ENCODE results near the gene ZBTB46.

The ZBTB46 gene

GRCh38 chr20:63708301-63709148 is 122.5 kb downstream of the ZBTB46 start:
- H3K4me3 Mint-ChIP-seq = peak overlapping the region; percentile 95
- H3K27ac Mint-ChIP-seq = peak overlapping the region; percentile 91
- H3K9me3 Mint-ChIP-seq = no peaks in the 10 kb centered on the region
- no peak for DNase-seq
- H3K36me3 Mint-ChIP-seq (ENCODE audit: low read depth) = peaks cover 86% of the 10 kb centered on the region
- peaks cover 54% of the 10 kb centered on the region for H3K4me1 Mint-ChIP-seq (ENCODE audit: low read depth)
- no peaks in the 10 kb centered on the region for H3K27me3 Mint-ChIP-seq

- peak within 1 kb of the TSS; percentile 95 for H3K4me3 Mint-ChIP-seq
- no peaks in the 10 kb centered on the region for H3K9me3 Mint-ChIP-seq
- peaks cover 85% of the 10 kb centered on the region for H3K36me3 Mint-ChIP-seq (ENCODE audit: low read depth)
- no peaks in the 10 kb centered on the region for H3K27me3 Mint-ChIP-seq
- peaks cover 52% of the 10 kb centered on the region for H3K4me1 Mint-ChIP-seq (ENCODE audit: low read depth)
- peak; percentile 93 for DNase-seq
- H3K27ac Mint-ChIP-seq = peak within 1 kb of the TSS; percentile 93
Observed at GRCh38 chr20:63707558-63708300, 123.3 kb downstream of the ZBTB46 start, which contains the start of the genes ARFRP1 and ZGPAT. TSS of gene ARFRP1 (minus strand) at chr20:63707976. CDS start at chr20:63707091, 885 bp downstream. TSS of gene ZGPAT (plus strand) at chr20:63708039. CDS start at chr20:63708581, 542 bp downstream.

GRCh38 chr20:63706852-63707557 is 124.1 kb downstream of the ZBTB46 start:
- Mint-ChIP-seq H3K36me3 (ENCODE audit: low read depth) (peaks cover 85% of the 10 kb centered on the region), H3K27me3 (no peaks in the 10 kb centered on the region), H3K4me3 (peak overlapping the region; percentile 95), H3K27ac (peak overlapping the region; percentile 93), H3K9me3 (no peaks in the 10 kb centered on the region), H3K4me1 (ENCODE audit: low read depth) (peaks cover 50% of the 10 kb centered on the region)
- peak; percentile 77 for DNase-seq

- peaks cover 78% of the 10 kb centered on the region for H3K36me3 Mint-ChIP-seq (ENCODE audit: low read depth)
- H3K27me3 Mint-ChIP-seq = no peaks in the 10 kb centered on the region
- H3K9me3 Mint-ChIP-seq = no peaks in the 10 kb centered on the region
- DNase-seq = no peak
- peak overlapping the region; percentile 93 for H3K27ac Mint-ChIP-seq
- H3K4me3 Mint-ChIP-seq = peak overlapping the region; percentile 95
- H3K4me1 Mint-ChIP-seq (ENCODE audit: low read depth) = peaks cover 44% of the 10 kb centered on the region
Observed at GRCh38 chr20:63706027-63706695, 124.9 kb downstream of the ZBTB46 start.

- H3K4me3 Mint-ChIP-seq = peak overlapping the region; percentile 95
Observed at GRCh38 chr20:63705232-63706026, 125.6 kb downstream of the ZBTB46 start.

GRCh38 chr20:63704749-63705117 is 126.3 kb downstream of the ZBTB46 start:
- peaks cover 39% of the 10 kb centered on the region for H3K4me1 Mint-ChIP-seq (ENCODE audit: low read depth)
- no peak for DNase-seq
- peak overlapping the region; percentile 93 for H3K27ac Mint-ChIP-seq
- H3K9me3 Mint-ChIP-seq = no peaks in the 10 kb centered on the region
- H3K36me3 Mint-ChIP-seq (ENCODE audit: low read depth) = peaks cover 72% of the 10 kb centered on the region
- no peaks in the 10 kb centered on the region for H3K27me3 Mint-ChIP-seq
- no peak overlapping the region for H3K4me3 Mint-ChIP-seq

More at GRCh38 chr20:63705232-63706026, 125.6 kb downstream of the ZBTB46 start:
- H3K9me3 Mint-ChIP-seq = no peaks in the 10 kb centered on the region
- peak overlapping the region; percentile 93 for H3K27ac Mint-ChIP-seq
- no peaks in the 10 kb centered on the region for H3K27me3 Mint-ChIP-seq
- peaks cover 73% of the 10 kb centered on the region for H3K36me3 Mint-ChIP-seq (ENCODE audit: low read depth)
- DNase-seq = no peak
- peaks cover 41% of the 10 kb centered on the region for H3K4me1 Mint-ChIP-seq (ENCODE audit: low read depth)

GRCh38 chr20:63703976-63704748 is 126.9 kb downstream of the ZBTB46 start:
- H3K9me3 Mint-ChIP-seq = no peaks in the 10 kb centered on the region
- H3K36me3 Mint-ChIP-seq (ENCODE audit: low read depth) = peaks cover 73% of the 10 kb centered on the region
- no peaks in the 10 kb centered on the region for H3K27me3 Mint-ChIP-seq
- DNase-seq = no peak
- peak overlapping the region; percentile 76 for H3K27ac Mint-ChIP-seq
- peaks cover 41% of the 10 kb centered on the region for H3K4me1 Mint-ChIP-seq (ENCODE audit: low read depth)
- H3K4me3 Mint-ChIP-seq = no peak overlapping the region

- Mint-ChIP-seq H3K27me3 (no peaks in the 10 kb centered on the region), H3K9me3 (no peaks in the 10 kb centered on the region), H3K4me3 (no peak overlapping the region), H3K27ac (no peak overlapping the region), H3K4me1 (ENCODE audit: low read depth) (peaks cover 41% of the 10 kb centered on the region), H3K36me3 (ENCODE audit: low read depth) (peaks cover 68% of the 10 kb centered on the region)
- peak; percentile 32 for DNase-seq
Observed at GRCh38 chr20:63703471-63703975, 127.5 kb downstream of the ZBTB46 start.

GRCh38 chr20:63702751-63703470 is 128.2 kb downstream of the ZBTB46 start:
- DNase-seq = no peak
- H3K36me3 Mint-ChIP-seq (ENCODE audit: low read depth) = peaks cover 66% of the 10 kb centered on the region
- H3K27me3 Mint-ChIP-seq = no peaks in the 10 kb centered on the region
- H3K9me3 Mint-ChIP-seq = no peaks in the 10 kb centered on the region
- peak overlapping the region; percentile 69 for H3K27ac Mint-ChIP-seq
- peaks cover 43% of the 10 kb centered on the region for H3K4me1 Mint-ChIP-seq (ENCODE audit: low read depth)
- H3K4me3 Mint-ChIP-seq = no peak overlapping the region

- H3K27ac Mint-ChIP-seq = peak overlapping the region; percentile 69
- H3K27me3 Mint-ChIP-seq = no peaks in the 10 kb centered on the region
Observed at GRCh38 chr20:63702036-63702665, 128.9 kb downstream of the ZBTB46 start.

GRCh38 chr20:63701329-63702035 is 129.6 kb downstream of the ZBTB46 start:
- peaks cover 62% of the 10 kb centered on the region for H3K36me3 Mint-ChIP-seq (ENCODE audit: low read depth)
- peak overlapping the region; percentile 57 for H3K27ac Mint-ChIP-seq

More at GRCh38 chr20:63702036-63702665, 128.9 kb downstream of the ZBTB46 start:
- Mint-ChIP-seq H3K4me1 (ENCODE audit: low read depth) (peaks cover 50% of the 10 kb centered on the region), H3K36me3 (ENCODE audit: low read depth) (peaks cover 69% of the 10 kb centered on the region), H3K9me3 (no peaks in the 10 kb centered on the region), H3K4me3 (no peak overlapping the region)
- no peak for DNase-seq

More at GRCh38 chr20:63701329-63702035, 129.6 kb downstream of the ZBTB46 start:
- no peaks in the 10 kb centered on the region for H3K27me3 Mint-ChIP-seq
- no peak overlapping the region for H3K4me3 Mint-ChIP-seq
- H3K4me1 Mint-ChIP-seq (ENCODE audit: low read depth) = peaks cover 52% of the 10 kb centered on the region
- H3K9me3 Mint-ChIP-seq = no peaks in the 10 kb centered on the region
- DNase-seq = no peak
